Measurements from ENCODE around the gene UBE4A. TPM values are rescaled to one million over a fixed set of nuclear protein-coding genes. Genes with fewer than 3 reads are reported as not detected.
A peak's percentile ranks its signal among the peaks of the same experiment; 100 is the strongest.
"Not testable (repeated sequence)": the region's sequence is repeated elsewhere in the genome, so short reads cannot be mapped to it uniquely, and the experiment has no call there.

UBE4A gene
- total and polyA plus RNA-seq, 8 donors = 3.5 to 68.8 (median 25.7) TPM

DNA sequence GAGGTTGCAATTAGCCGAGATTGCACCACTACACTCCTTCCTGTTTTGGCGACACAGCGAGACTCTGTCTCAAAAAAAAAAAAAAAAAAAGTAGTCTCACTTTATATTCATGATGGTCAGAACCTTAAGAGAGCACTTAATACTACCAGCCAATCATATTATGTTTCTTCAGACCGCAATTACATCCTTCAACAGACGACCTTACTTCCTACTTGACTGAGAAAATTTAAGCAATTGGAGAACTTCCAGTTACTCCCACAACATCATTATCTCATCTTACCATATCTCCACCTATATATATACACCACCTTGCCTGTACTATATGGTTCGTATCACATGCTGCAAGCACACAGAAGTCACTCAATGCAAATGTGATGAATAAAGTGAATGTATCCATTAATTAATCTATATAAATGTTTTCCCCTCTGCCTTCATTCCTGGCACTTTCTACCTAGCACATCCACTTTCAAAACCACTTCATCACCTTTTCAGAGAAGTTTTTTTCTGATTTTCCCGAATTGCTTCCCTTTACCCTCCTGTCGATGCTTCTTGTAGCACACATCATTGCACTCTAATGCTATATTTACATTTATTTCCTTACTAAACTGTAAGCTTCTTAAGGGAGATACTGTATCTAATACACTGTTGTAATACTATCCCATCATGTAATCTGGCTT is 55.8 kb downstream of the UBE4A start:
- Histone ChIP-seq H3K27me3 (no peaks in the 10 kb centered on the region), H3K4me3 (no peak overlapping the region), H3K27ac (no peak overlapping the region), H3K4me1 (peaks cover 0 to 19% (median 6%) of the 10 kb centered on the region in 4 donors), H3K36me3 (peaks cover 0 to 24% (median 20%) of the 10 kb centered on the region in 4 donors), H3K9me3 (no peaks in the 10 kb centered on the region)
- no peak for DNase-seq
- intact Hi-C loops (cut with DNase I; ENCODE audit: low total_unique reads) = no loop called here
- WGBS, 5 donors = 63 to 76% (median 68%) methylated on average over 8 of the region's 8 CpGs
- TF ChIP-seq, protein P1, sequence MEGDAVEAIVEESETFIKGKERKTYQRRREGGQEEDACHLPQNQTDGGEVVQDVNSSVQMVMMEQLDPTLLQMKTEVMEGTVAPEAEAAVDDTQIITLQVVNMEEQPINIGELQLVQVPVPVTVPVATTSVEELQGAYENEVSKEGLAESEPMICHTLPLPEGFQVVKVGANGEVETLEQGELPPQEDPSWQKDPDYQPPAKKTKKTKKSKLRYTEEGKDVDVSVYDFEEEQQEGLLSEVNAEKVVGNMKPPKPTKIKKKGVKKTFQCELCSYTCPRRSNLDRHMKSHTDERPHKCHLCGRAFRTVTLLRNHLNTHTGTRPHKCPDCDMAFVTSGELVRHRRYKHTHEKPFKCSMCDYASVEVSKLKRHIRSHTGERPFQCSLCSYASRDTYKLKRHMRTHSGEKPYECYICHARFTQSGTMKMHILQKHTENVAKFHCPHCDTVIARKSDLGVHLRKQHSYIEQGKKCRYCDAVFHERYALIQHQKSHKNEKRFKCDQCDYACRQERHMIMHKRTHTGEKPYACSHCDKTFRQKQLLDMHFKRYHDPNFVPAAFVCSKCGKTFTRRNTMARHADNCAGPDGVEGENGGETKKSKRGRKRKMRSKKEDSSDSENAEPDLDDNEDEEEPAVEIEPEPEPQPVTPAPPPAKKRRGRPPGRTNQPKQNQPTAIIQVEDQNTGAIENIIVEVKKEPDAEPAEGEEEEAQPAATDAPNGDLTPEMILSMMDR (IDR thresholded peaks at IDR 0.05) = no peak
- TF ChIP-seq EP300 (IDR thresholded peaks at IDR 0.05) = no peak

DNA sequence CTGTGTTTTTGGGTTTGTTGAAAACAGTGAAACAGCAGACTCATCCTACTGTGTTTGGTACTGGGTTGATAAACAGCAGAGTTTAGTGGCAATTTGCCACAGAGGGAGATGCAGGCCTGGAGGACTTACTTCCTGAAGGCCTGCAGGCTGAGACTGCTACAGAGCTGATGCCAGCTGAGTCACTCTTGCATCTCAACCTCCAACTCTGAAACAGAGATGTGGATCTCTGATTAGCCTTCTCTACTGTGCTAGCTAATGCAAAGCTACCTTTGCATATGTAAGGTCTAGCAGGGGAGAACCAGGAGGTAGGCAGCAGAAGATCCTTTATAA is 56.3 kb downstream of the UBE4A start:
- Histone ChIP-seq H3K27me3 (no peaks in the 10 kb centered on the region), H3K27ac (no peak overlapping the region), H3K36me3 (peaks cover 0 to 19% (median 15%) of the 10 kb centered on the region in 4 donors), H3K4me1 (peaks cover 0 to 14% (median 6%) of the 10 kb centered on the region in 4 donors), H3K9me3 (no peaks in the 10 kb centered on the region), H3K4me3 (no peak overlapping the region)
- intact Hi-C loops (cut with DNase I; ENCODE audit: low total_unique reads) = no loop called here
- DNase-seq = peak; percentile 41 to 44
- TF ChIP-seq EP300 (IDR thresholded peaks at IDR 0.05) = no peak
- TF ChIP-seq, protein P1 (IDR thresholded peaks at IDR 0.05) = no peak
- peak in 1 of 3 donors; percentile 62 for TF ChIP-seq POLR2AphosphoS5 (IDR thresholded peaks at IDR 0.05)
- no peak for TF ChIP-seq POLR2A (IDR thresholded peaks at IDR 0.05)

DNA sequence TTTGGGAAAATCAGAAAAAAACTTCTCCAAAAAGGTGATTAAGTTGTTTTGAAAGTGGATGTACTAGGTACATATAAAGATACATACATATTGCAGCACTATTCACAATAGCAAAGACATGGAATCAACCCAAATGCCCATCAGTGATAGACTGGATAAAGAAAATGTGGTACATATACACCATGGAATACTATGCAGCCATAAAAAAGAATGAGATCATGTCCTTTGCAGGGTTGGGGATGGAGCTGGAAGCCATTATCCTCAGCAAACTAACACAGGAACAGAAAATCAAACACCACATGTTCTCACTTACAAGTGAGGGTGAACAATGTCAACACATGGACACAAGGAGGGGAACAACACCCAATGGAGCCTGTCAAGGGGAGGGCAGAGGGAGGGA is 57.5 kb downstream of the UBE4A start:
- H3K4me1 ChIP-seq = peaks cover 0 to 12% (median 6%) of the 10 kb centered on the region in 4 donors
- intact Hi-C loops (cut with DNase I; ENCODE audit: low total_unique reads); H3K9me3 ChIP-seq; H3K27ac ChIP-seq; H3K4me3 ChIP-seq; H3K27me3 ChIP-seq; DNase-seq: not testable (repeated sequence)
- peaks cover 0 to 19% (median 12%) of the 10 kb centered on the region in 4 donors for H3K36me3 ChIP-seq

DNA sequence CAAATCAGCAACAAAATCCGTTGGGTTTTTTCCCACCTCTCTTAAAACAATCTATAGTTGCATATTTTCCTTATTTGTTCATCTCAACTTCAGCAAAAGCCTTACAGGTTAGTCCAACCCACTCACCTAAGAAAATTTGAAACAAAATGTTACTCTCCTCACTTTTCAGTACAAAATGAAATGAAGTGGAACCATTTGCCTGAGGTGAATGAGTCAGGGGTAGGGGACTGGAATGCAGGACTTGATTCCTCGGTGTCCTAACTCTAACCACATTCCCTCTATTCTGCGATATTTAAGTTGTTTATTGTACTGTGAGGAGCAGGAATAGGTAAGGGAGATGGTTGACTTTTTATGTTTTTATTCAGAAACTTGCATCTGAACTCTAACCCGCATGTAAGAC is 58.4 kb downstream of the UBE4A start:
- Histone ChIP-seq H3K27ac (no peak overlapping the region), H3K36me3 (peaks cover 0 to 19% (median 12%) of the 10 kb centered on the region in 4 donors), H3K4me3 (no peak overlapping the region), H3K9me3 (no peaks in the 10 kb centered on the region), H3K27me3 (no peaks in the 10 kb centered on the region), H3K4me1 (peaks cover 0 to 12% (median 6%) of the 10 kb centered on the region in 4 donors)
- no peak for TF ChIP-seq POLR2AphosphoS5 (IDR thresholded peaks at IDR 0.05)
- TF ChIP-seq, protein P1 (IDR thresholded peaks at IDR 0.05) = no peak
- TF ChIP-seq POLR2A (IDR thresholded peaks at IDR 0.05) = no peak
- TF ChIP-seq EP300 (IDR thresholded peaks at IDR 0.05) = no peak
- no peak for DNase-seq
- intact Hi-C loops (cut with DNase I; ENCODE audit: low total_unique reads) = no loop called here
- 78 to 81% (median 80%) methylated on average over 4 of the region's 4 CpGs for WGBS, 5 donors

DNA sequence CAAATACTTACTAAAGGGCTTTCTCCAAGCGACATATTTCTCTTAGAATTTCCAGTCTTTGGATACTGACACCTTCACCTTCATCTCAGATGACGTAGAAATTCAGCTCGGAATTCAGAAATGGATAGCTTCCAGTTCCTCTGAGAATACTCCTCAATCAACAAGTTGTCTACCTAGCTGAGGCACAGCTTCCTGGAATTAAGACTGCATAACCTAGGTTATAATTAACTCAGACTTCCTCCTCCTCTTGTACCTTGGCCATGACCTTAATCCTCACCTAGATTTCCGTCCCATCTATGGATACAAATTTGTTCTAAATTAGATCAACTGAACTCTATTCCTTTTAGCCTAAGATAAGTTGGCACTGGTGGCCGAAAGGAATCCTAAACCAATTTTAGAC is 59.4 kb downstream of the UBE4A start:
- no peak for DNase-seq
- H3K27me3 ChIP-seq = no peaks in the 10 kb centered on the region
- no peak for TF ChIP-seq EP300 (IDR thresholded peaks at IDR 0.05)
- no peak for TF ChIP-seq POLR2A (IDR thresholded peaks at IDR 0.05)
- TF ChIP-seq, protein P1 (IDR thresholded peaks at IDR 0.05) = no peak
- no peak for TF ChIP-seq POLR2AphosphoS5 (IDR thresholded peaks at IDR 0.05)
- 62 to 82% (median 80%) methylated on average over 5 of the region's 5 CpGs for WGBS, 5 donors
- H3K27ac ChIP-seq = no peak overlapping the region
- peaks cover 0 to 12% (median 6%) of the 10 kb centered on the region in 4 donors for H3K4me1 ChIP-seq
- peaks cover 0 to 11% (median 7%) of the 10 kb centered on the region in 4 donors for H3K36me3 ChIP-seq
- no peaks in the 10 kb centered on the region for H3K9me3 ChIP-seq
- intact Hi-C loops (cut with DNase I; ENCODE audit: low total_unique reads) = no loop called here
- H3K4me3 ChIP-seq = no peak overlapping the region
